ENCODE measurements around the gene CHST1.

Gene CHST1, protein sequence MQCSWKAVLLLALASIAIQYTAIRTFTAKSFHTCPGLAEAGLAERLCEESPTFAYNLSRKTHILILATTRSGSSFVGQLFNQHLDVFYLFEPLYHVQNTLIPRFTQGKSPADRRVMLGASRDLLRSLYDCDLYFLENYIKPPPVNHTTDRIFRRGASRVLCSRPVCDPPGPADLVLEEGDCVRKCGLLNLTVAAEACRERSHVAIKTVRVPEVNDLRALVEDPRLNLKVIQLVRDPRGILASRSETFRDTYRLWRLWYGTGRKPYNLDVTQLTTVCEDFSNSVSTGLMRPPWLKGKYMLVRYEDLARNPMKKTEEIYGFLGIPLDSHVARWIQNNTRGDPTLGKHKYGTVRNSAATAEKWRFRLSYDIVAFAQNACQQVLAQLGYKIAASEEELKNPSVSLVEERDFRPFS

DNA sequence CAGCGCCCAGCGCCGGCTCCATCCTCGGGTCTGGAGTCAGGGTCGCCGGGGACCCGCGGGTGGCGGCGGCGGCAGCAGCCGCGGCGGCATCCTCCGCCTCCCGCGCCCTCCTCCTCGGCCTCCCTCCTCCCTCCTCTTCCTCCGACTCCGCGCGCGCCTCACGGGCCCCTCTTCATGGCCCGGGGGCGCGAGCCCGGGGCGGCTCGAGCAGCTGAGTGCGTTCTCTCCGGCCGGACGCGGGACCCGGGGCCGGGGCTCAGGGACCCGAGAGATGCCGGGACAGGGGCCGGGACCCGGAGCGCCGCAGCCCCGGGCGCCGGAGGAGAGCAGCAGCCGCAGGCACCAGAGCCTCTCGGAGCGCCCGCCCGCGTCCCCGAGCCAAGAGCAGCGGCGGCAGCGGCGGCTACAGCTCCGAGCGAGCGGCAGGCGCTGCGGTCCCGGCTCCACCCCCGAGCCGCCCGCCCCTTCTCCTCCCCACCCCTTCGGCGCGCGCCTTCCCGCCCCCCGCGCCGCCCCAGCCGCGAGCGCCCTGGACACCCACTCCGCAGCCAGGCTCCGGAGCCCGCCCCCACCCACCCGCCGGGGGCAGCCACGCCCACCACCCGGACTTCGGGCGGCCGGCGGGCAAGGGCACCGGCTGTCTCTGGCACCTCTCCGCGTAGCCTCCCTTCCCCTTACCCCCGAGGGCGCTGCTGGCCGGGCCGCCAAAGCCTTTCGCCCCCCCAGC lies at the start of gene CHST1:
Gene CHST1 (minus strand): TSS at position 417 of the 727 bp plus-strand sequence. CDS start 14,699 bp downstream, outside the sequence.
- ATAC-seq (peak; percentile 31), DNase-seq (ENCODE audit: low spot score in 2 of 2) (no peak)
- H3K36me3 Mint-ChIP-seq, result no peaks in the 10 kb centered on the region
- peak within 1 kb of the TSS; percentile 67 for H3K4me3 Mint-ChIP-seq
- no peak within 1 kb of the TSS for H3K27ac Mint-ChIP-seq
- H3K9me3 Mint-ChIP-seq, result no peaks in the 10 kb centered on the region
- H3K4me1 Mint-ChIP-seq, result peaks cover 15% of the 10 kb centered on the region

DNA sequence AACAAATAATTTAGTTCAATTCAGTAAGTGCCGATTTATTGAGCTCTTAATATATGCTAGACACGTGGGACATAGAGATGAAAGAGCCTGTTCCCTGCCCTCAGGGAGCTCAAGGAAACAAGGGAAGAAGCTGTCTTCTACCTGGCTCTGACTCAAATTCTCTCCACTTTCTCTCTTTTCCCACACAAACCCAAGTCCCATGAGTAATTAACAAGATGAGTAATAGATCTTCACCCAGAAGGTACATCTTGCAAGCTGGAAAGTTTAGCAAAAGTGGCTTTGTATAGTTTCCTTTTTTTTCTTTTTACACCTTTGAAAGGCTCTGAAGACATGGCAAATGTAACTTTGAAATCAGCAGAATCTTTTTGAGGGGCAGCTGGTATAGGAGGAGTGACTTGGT lies 48.2 kb upstream of the CHST1 start:
- ATAC-seq (no peak), DNase-seq (ENCODE audit: low spot score in 2 of 2) (no peak)
- H3K27ac Mint-ChIP-seq, result no peak overlapping the region
- no peak overlapping the region for H3K4me3 Mint-ChIP-seq
- no peaks in the 10 kb centered on the region for H3K4me1 Mint-ChIP-seq
- H3K9me3 Mint-ChIP-seq, result no peaks in the 10 kb centered on the region
- H3K36me3 Mint-ChIP-seq, result no peaks in the 10 kb centered on the region

DNA sequence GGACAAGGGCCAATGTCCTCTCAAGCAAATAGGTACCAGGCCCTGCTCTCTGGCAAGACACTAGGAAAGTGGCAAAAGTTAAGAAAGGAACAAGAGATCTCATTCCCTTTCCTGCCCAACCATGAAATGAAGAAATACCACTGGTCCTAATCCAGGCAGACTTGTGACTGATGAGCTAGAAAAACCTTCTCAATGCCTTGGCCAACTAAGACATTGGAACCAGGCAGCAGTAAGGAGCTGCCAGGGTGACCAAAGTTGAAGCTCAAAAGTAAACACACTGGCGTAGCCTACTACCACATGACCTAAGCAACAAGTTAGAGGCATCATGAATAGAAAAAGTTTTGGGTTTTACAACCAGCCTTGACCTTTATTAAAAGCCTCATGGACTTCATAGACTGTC lies 45.1 kb upstream of the CHST1 start:
- Mint-ChIP-seq H3K4me3 (no peak overlapping the region), H3K27ac (no peak overlapping the region), H3K36me3 (no peaks in the 10 kb centered on the region), H3K4me1 (no peaks in the 10 kb centered on the region), H3K9me3 (no peaks in the 10 kb centered on the region)
- DNase-seq (ENCODE audit: low spot score in 2 of 2) (no peak), ATAC-seq (no peak)

DNA sequence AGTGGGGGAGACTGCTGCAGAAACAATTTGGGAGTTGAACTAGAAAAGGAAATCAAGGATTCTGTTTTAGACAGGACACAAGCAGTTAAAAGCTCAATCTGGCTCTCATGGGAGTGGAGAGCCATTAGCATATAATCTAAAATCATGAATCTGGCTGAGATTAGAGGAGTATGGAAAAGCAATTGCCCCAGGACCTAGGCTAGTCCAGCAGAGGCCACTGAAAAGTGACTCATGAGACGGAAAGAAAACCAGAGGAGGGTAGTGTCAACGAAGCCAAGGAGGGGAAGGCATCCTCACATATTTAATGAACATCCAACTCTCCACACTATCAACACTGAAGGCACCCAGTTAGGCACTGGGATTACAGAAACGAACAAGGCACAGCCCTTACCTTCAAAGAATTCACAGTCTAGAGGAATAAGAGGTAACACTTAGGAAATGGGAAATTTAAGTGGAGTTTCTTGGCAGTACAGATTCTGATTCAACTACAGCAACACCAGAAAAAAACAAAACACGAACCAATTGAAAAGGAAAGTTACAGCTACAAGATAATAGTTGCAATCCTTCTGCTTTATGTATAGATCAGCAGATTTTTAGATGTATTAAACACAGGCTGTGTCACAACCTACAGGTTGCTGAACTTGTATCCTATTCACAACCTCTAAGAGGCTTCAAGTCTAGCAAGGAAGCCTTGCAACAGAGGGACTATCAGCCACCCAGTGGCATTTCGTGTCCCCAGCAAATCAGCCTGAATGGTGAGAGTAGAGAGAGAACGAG lies 43.7 kb upstream of the CHST1 start:
- Mint-ChIP-seq H3K36me3 (no peaks in the 10 kb centered on the region), H3K4me1 (no peaks in the 10 kb centered on the region), H3K9me3 (no peaks in the 10 kb centered on the region), H3K27ac (no peak overlapping the region), H3K4me3 (no peak overlapping the region)
- DNase-seq (ENCODE audit: low spot score in 2 of 2) (no peak), ATAC-seq (no peak)

DNA sequence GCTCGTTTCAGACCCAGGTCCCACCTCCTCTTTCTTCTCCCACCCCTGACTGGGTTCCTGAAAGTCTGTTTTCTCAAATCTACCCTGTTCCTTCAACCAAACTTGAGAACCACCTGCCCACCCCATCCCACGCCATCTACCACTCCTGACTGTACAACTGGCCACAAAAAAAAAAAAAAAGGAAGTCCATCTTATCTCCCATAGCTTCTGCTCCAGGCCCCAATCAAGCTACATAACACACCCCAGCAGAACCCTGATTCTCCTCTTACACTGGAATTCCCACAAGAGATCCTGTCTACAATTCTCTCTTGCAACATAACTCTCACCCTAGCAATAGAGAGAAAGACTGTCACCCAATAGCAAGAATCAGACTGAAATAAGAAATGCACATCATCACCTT lies 39.2 kb upstream of the CHST1 start:
- Mint-ChIP-seq H3K4me3 (no peak overlapping the region), H3K27ac (no peak overlapping the region), H3K36me3 (no peaks in the 10 kb centered on the region), H3K9me3 (no peaks in the 10 kb centered on the region), H3K4me1 (no peaks in the 10 kb centered on the region)
- DNase-seq (ENCODE audit: low spot score in 2 of 2) (no peak), ATAC-seq (no peak)

DNA sequence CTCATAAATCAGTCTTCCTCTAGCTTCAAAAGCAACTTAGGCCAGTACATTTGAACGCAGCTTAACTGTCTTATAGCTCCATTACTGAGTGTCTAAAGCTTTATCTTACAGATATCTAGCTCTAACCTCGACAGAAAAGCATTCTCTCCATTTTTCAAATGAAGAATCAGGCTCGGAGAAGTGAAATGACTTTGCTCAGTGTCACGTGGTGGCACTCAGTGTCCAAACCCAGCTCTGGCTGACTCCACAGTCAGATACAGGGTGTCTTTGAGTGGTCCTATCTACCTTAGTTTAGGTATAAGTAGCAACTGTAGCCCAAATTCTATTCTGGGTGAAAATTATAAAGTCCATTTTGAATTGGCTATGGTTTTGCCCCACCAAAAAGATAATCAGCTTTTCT lies 38.7 kb upstream of the CHST1 start:
- H3K4me3 Mint-ChIP-seq, result no peak overlapping the region
- H3K36me3 Mint-ChIP-seq, result no peaks in the 10 kb centered on the region
- no peaks in the 10 kb centered on the region for H3K4me1 Mint-ChIP-seq
- no peak for DNase-seq (ENCODE audit: low spot score in 2 of 2)
- no peaks in the 10 kb centered on the region for H3K9me3 Mint-ChIP-seq
- no peak overlapping the region for H3K27ac Mint-ChIP-seq
- no peak for ATAC-seq

DNA sequence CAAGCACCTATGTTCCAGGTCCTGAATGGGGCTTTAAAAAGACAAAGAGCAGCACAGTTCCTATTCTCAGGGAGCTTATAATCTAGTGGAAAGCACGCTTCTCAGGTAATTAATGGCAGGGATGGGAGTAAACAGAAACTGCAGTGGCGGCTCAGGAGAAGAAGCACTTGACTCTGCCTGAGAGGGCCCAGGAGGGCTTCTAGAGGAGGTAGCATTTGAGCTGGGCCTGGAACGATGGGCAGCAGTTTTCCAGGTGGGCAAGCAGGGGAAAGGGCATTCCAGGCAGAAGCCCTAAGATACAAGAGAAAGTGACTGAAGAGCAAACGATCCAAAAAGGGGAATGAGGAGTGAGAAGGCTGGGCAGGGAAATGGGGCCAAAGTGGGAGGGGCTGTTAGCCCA lies 37.1 kb upstream of the CHST1 start:
- H3K36me3 Mint-ChIP-seq, result no peaks in the 10 kb centered on the region
- DNase-seq (ENCODE audit: low spot score in 2 of 2), result no peak
- H3K27ac Mint-ChIP-seq, result no peak overlapping the region
- H3K4me3 Mint-ChIP-seq, result no peak overlapping the region
- H3K4me1 Mint-ChIP-seq, result no peaks in the 10 kb centered on the region
- no peaks in the 10 kb centered on the region for H3K9me3 Mint-ChIP-seq
- ATAC-seq, result no peak

DNA sequence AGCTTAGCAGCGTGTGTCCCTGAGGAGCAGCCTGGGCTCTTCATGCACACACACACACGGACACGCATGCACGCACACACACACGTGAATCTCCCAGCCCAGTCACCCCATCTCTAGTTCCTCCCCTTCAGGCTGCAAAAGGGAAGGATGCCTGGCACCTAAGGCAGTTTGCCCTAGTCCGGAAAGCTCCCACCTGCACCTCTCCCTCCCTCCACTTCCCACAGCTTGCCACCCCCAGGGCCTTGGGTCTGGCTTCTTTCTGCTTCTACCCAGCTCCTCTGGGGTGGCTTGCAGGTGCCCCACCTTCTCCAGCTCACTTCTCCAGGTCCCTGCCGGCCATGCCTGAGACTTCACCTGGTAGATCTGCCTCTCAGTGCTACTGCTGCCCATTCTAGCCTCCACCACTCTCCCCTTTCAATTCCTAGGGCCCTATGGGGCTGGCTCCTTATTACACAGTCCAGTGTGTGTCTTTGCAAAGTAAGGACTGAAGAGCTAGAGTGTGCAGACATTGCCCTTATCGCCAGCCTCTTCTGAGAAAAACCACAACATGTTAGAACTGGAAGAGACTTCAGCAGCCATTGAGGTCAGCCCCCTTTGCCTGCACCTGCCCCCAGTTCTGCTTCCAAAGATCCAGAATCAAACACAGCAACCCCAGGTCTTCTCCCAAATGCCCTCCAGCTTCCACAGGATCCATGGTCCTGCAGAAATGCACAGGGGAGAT lies 33.5 kb upstream of the CHST1 start:
- DNase-seq (ENCODE audit: low spot score in 2 of 2) (no peak), ATAC-seq (no peak)
- Mint-ChIP-seq H3K4me3 (no peak overlapping the region), H3K9me3 (no peaks in the 10 kb centered on the region), H3K4me1 (no peaks in the 10 kb centered on the region), H3K27ac (no peak overlapping the region), H3K36me3 (no peaks in the 10 kb centered on the region)

DNA sequence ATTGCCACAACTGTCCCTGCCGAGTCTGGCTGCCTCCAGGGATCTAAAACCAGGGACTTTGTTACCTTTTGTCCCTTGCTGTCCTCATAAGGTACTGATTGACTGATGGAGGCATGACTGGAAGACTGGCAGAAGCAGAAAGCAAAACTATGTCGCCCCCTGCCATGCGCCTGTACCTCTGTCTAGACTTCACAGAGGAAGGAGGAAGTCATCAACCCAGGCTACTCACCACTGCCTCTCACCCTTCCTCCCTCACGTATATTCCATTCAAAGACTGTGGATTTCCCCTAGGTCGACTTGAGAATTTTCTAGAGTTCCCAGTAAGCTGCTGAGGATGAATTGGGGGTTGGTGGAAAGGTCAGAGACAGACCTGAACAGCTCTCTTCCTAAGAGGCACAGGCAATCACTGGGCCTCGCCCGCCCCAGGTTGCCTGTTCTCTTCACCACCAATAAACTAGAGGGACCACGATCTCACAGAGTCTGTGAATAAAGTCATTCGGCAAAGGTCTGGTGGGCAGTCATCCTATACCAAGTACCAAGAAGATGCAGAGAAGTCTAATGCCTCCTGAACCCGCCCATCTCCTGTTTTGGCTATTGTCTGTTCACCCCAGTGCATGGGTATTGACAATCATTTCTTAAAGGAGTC lies 27.5 kb upstream of the CHST1 start:
- no peak overlapping the region for H3K27ac Mint-ChIP-seq
- DNase-seq (ENCODE audit: low spot score in 2 of 2) (no peak), ATAC-seq (no peak)
- H3K4me1 Mint-ChIP-seq, result no peaks in the 10 kb centered on the region
- no peaks in the 10 kb centered on the region for H3K36me3 Mint-ChIP-seq
- no peaks in the 10 kb centered on the region for H3K9me3 Mint-ChIP-seq
- no peak overlapping the region for H3K4me3 Mint-ChIP-seq

DNA sequence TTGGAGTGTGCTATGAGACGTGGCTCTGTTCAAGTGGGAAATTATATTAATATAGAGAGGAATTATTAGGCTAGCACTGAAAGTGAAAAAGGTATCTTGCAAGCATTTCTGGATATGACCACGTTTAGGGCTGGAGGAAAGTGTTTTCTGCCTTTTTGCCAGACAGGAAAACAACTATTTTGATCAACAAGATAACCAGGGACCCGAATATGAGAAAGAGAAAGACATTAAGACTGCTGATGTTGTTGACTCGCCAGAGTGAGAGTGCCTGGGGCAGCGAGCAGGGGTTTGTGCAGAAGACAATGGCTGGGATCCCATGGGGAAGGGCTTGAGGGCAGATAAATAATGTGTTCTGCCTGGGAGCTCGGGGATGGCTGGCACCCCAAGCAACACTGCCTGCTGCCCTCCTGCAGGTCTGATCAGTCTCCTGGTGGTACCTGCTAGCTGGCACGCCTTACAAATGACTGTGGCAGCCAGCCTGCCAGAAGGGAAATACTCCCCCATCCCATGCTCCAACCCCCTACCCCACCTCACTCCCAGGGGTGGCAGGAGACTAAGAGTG lies 23.1 kb upstream of the CHST1 start:
- Mint-ChIP-seq H3K9me3 (no peaks in the 10 kb centered on the region), H3K4me1 (no peaks in the 10 kb centered on the region), H3K27ac (no peak overlapping the region), H3K36me3 (no peaks in the 10 kb centered on the region), H3K4me3 (no peak overlapping the region)
- ATAC-seq (no peak), DNase-seq (ENCODE audit: low spot score in 2 of 2) (no peak)

DNA sequence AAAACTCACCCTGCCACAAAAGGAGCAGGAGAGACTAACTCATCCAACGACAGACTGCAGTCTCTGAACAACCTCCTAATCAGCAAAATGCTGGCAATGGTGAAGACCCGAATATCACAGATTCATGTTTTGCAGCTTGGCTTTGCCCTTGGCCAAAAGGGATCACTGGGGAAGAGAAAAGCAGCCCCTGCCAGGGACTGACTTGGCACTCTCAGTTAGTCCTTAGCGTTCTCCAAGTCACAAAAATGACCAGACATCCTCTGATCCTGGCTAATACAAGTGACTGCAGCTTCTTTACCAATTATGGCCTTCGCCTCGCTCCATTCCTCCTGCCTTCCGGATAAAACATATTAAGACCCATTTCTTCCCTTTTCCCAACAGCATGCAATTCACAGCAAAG lies 22.4 kb upstream of the CHST1 start:
- ATAC-seq (no peak), DNase-seq (ENCODE audit: low spot score in 2 of 2) (no peak)
- Mint-ChIP-seq H3K4me3 (no peak overlapping the region), H3K4me1 (no peaks in the 10 kb centered on the region), H3K9me3 (no peaks in the 10 kb centered on the region), H3K27ac (no peak overlapping the region), H3K36me3 (no peaks in the 10 kb centered on the region)

DNA sequence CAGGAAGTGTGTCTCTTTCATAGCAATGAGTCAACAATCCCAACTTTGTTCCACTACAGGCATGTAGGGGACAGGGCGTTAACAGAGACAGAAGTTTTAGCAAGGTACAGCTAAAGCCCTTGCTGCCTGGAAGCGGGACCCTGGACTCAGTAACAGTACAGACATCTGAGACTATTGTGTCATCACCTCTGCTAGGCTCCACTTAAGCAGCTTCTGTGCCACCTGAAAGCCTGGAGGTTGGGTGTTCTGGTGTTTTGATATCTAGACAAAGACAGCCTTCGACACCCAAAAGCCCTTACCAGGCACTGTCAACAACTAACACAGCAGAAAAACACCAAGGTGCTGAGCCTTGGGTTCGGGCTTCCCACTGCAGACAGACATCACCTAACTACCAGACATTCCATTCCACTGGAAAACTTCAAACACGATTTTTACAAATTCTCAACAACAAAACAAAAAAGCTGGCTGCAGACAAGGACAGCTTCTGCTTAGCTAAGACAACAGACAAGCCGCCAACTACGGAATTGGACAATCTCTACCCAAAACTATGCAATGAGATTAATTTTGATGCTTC lies 20.6 kb upstream of the CHST1 start:
- no peaks in the 10 kb centered on the region for H3K4me1 Mint-ChIP-seq
- H3K9me3 Mint-ChIP-seq, result no peaks in the 10 kb centered on the region
- ATAC-seq, result no peak
- H3K4me3 Mint-ChIP-seq, result no peak overlapping the region
- no peaks in the 10 kb centered on the region for H3K36me3 Mint-ChIP-seq
- no peak overlapping the region for H3K27ac Mint-ChIP-seq
- no peak for DNase-seq (ENCODE audit: low spot score in 2 of 2)

DNA sequence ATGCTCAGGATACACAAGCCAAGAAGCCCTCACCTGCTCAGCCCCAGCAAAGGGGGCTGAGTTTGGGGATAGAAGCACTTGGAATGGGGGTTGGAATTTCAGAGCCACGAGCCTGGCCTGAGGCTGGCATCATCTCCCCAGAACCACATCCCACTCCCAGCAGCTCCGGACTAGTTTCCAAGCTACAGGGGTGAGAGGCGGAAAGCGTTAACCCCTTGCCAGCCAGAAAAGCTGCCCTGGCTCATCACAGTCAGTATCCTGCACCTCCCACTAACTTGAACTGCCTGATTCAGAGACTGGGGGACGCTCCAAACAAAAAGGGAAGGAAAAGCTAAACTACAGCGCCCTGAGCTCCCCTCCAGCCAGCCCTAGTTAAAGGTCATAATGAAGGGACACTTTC lies 19.0 kb upstream of the CHST1 start:
- H3K27ac Mint-ChIP-seq, result no peak overlapping the region
- DNase-seq (ENCODE audit: low spot score in 2 of 2), result no peak

More for the DNA sequence above, 19.0 kb upstream of the CHST1 start:
- no peaks in the 10 kb centered on the region for H3K36me3 Mint-ChIP-seq
- no peak overlapping the region for H3K4me3 Mint-ChIP-seq
- H3K9me3 Mint-ChIP-seq, result no peaks in the 10 kb centered on the region
- no peak for ATAC-seq
- no peaks in the 10 kb centered on the region for H3K4me1 Mint-ChIP-seq

Data from stimulated activated effector memory CD8-positive, alpha-beta T cell treated with anti-CD3 and anti-CD28 coated beads, Interleukin-12 subunit alpha, Interleukin-12 subunit beta, amount 100 ng/mL, for 72 hours (primary cell).